Calu3 (cell line): ENCODE measurements around the gene DUSP18. TPM values are rescaled to one million over a fixed set of nuclear protein-coding genes. Genes with fewer than 3 reads are reported as not detected.

Experiments used
- BruUV-seq: library from RNA; stranded (reverse); fragments of 400-500 nt; replicated peaks from 2 replicates; lab custom pipeline; 2021; lab: Mats Ljungman, UMichigan
- CTCF ChIA-PET: fragments of 300-600 bp; sonication (Branson Sonifier 250); formaldehyde crosslinking; loops from one replicate; lab custom pipeline; 2022; ENCODE audit warnings: antibody characterized with exemption; lab: Charles Lee
- DNase-seq: peaks from one replicate; pipeline ENCODE4 v3.0.0; 2022
- H3K27ac Mint-ChIP-seq: one replicate; pipeline ENCODE4 v1.8.0; 2022; ENCODE audit warnings: mixed read lengths; ENCODE audit not compliant: unreplicated experiment
- H3K27me3 Mint-ChIP-seq: one replicate; pipeline ENCODE4 v1.8.0; 2022; ENCODE audit warnings: mixed read lengths; ENCODE audit not compliant: unreplicated experiment
- H3K36me3 Mint-ChIP-seq: one replicate; pipeline ENCODE4 v1.8.0; 2022; ENCODE audit warnings: mild to moderate bottlenecking, moderate library complexity, mixed read lengths; ENCODE audit not compliant: insufficient read depth, unreplicated experiment
- H3K4me1 Mint-ChIP-seq: one replicate; pipeline ENCODE4 v1.8.0; 2022; ENCODE audit warnings: mild to moderate bottlenecking, low read depth, mixed read lengths; ENCODE audit not compliant: unreplicated experiment
- H3K4me3 Mint-ChIP-seq: one replicate; pipeline ENCODE4 v1.8.0; 2022; ENCODE audit warnings: mild to moderate bottlenecking, low read depth, moderate library complexity, mixed read lengths; ENCODE audit not compliant: unreplicated experiment
- H3K9me3 Mint-ChIP-seq: one replicate; pipeline ENCODE4 v1.8.0; 2022; ENCODE audit warnings: low read depth, mixed read lengths; ENCODE audit not compliant: unreplicated experiment
- intact Hi-C: fragments of 100-400 bp; cut with micrococcal nuclease; formaldehyde crosslinking; loops from one replicate; pipeline ENCODE4 v1.10.0; 2022; ENCODE audit not compliant: unreplicated experiment
- total RNA-seq: library from RNA; stranded (reverse); gene quantifications from 2 replicates; pipeline ENCODE4 v1.2.3, GENCODE V29; 2022
- TF ChIP-seq, protein P1 (sequence below): fragments of 200-600 bp; IDR thresholded peaks from one replicate; pipeline ENCODE4 v1.8.0; 2022; ENCODE audit warnings: antibody characterized with exemption; ENCODE audit not compliant: unreplicated experiment

The DUSP18 gene
- total RNA-seq, 1 experiment from 2014 or later, result 11.6 TPM

DNA sequence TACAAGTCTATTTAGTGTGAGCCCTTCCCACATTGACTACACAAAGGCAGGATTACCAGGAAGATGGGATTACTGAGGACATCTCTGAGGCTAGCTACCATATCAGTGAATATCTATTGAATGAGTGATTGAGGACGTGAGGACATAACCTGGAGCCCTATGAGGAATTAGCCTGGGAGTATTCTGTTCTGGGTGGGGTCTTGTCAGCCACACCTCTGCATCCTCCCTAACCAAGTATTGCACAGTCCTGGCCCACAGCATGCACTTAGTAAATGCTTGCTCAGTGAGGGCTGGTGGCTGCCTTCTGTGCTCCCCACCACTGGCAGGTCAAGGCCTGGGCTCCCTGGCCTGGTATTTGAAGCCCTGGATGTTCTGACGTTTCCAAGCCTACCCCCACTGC is 14.8 kb downstream of the DUSP18 start:
- Mint-ChIP-seq H3K27ac (no peak overlapping the region), H3K27me3 (no peaks in the 10 kb centered on the region), H3K4me1 (peaks cover 6% of the 10 kb centered on the region), H3K9me3 (no peaks in the 10 kb centered on the region), H3K36me3 (no peaks in the 10 kb centered on the region), H3K4me3 (no peak overlapping the region)
- no TSS peak for BruUV-seq
- CTCF ChIA-PET, result interaction anchor here (0.6 kb wide), 1 partner anchor 417 kb away, joined by 3 read pairs; no protein-coding TSS in a partner anchor
- TF ChIP-seq, protein P1, sequence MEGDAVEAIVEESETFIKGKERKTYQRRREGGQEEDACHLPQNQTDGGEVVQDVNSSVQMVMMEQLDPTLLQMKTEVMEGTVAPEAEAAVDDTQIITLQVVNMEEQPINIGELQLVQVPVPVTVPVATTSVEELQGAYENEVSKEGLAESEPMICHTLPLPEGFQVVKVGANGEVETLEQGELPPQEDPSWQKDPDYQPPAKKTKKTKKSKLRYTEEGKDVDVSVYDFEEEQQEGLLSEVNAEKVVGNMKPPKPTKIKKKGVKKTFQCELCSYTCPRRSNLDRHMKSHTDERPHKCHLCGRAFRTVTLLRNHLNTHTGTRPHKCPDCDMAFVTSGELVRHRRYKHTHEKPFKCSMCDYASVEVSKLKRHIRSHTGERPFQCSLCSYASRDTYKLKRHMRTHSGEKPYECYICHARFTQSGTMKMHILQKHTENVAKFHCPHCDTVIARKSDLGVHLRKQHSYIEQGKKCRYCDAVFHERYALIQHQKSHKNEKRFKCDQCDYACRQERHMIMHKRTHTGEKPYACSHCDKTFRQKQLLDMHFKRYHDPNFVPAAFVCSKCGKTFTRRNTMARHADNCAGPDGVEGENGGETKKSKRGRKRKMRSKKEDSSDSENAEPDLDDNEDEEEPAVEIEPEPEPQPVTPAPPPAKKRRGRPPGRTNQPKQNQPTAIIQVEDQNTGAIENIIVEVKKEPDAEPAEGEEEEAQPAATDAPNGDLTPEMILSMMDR, result no peak
- intact Hi-C loops, result no loop called here
- no peak for DNase-seq

DNA sequence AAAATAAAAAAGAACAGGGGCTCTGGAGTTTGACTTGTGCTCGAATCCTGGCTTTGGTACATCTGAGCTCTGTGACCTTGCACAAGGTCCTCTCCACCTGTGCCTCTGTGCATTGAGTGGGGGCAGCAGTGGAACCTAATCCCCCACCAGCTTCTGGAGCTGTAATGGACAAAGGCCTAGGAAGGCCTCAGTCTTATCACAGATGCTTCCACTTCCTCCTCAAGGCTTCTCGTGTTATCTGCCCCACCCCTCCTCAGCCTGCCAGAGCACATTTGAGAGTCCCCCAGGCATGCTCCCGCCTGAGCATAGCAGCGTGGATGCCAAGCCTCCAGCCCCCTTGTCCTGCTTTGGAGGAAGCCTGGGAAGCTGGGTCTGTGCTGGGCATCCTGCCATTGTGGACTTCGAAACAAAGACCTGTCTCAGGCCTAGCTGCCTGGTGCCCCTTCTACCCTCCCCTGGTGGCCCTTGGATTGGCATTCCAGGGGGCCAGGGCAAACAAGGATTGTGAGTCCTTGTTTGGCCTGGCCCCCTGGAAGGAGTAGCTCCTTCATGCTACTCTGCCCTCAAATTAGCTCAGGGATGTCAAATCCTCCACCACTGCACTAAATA is 17.1 kb downstream of the DUSP18 start:
- no peaks in the 10 kb centered on the region for H3K36me3 Mint-ChIP-seq
- H3K9me3 Mint-ChIP-seq, result no peaks in the 10 kb centered on the region
- peaks cover 6% of the 10 kb centered on the region for H3K4me1 Mint-ChIP-seq
- intact Hi-C loops, result no loop called here
- CTCF ChIA-PET, result interaction anchor here (0.7 kb wide), 1 partner anchor 16 kb away, joined by 4 read pairs; no protein-coding TSS in a partner anchor
- H3K27ac Mint-ChIP-seq, result no peak overlapping the region
- H3K4me3 Mint-ChIP-seq, result no peak overlapping the region
- DNase-seq, result no peak
- BruUV-seq, result no TSS peak
- H3K27me3 Mint-ChIP-seq, result no peaks in the 10 kb centered on the region
- TF ChIP-seq, protein P1, result no peak

DNA sequence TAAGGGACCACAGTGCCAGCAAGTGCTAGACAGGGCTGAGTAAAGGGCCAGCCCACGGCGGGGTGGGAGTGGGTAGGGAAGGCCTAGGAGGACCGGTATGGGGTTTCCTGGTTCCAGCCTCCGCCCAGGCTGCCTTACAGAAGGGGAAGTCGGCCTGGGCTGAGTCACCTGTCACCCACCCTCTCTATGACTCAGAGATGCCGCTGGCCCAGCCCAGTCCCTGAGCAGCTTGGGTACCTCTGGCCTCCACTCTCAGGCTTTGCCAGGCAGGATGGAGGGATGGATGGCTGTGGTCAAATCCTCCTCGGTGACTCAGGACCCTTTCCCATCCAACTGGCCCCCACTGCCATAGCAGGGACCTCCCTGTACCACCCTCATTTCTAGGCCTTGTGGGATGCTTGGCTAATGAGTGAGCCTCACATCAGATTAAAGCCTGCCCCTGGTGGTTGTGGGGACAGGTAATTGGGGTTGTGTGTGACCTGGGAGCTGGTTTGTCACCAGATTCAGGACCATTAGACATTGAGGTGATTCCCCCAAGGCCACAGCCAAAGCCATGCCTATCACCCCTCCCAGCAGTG is 18.2 kb downstream of the DUSP18 start:
- no peaks in the 10 kb centered on the region for H3K9me3 Mint-ChIP-seq
- CTCF ChIA-PET, result interaction anchor here (0.6 to 1.9 kb wide), 7 partner anchors 11 to 106 kb away, joined by 3 to 5 read pairs (median 4); partner anchors contain the start of genes DUSP18 and SLC35E4
- peak overlapping the region; percentile 66 for H3K27ac Mint-ChIP-seq
- DNase-seq, result peak; percentile 89
- no peak overlapping the region for H3K4me3 Mint-ChIP-seq
- BruUV-seq, result no TSS peak
- H3K4me1 Mint-ChIP-seq, result peaks cover 6% of the 10 kb centered on the region
- H3K36me3 Mint-ChIP-seq, result no peaks in the 10 kb centered on the region
- intact Hi-C loops, result no loop called here
- no peaks in the 10 kb centered on the region for H3K27me3 Mint-ChIP-seq
- TF ChIP-seq, protein P1, result peak; percentile 16

DNA sequence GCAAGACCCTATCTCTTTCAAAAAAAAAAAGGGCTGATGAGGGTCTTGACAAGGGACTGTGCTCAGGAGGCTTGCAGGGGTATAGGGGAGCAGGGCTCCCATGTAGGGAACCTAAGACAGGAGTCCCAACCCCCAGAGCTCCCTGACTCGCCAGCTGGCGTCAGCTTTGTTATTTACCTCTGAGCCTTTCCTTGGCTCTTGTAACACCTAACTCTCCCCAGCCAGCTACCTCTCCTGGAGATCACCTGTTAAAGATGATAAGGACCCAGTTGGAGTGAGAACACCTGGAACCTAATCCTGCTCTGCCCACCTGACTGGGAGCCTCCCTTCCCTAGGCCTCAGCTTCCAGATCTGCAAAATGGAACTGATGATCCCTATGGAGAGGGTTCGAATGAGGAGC is 18.9 kb downstream of the DUSP18 start:
- H3K36me3 Mint-ChIP-seq, result no peaks in the 10 kb centered on the region
- H3K4me3 Mint-ChIP-seq, result no peak overlapping the region
- intact Hi-C loops, result no loop called here
- H3K27ac Mint-ChIP-seq, result peak overlapping the region; percentile 66
- CTCF ChIA-PET, result interaction anchor here (0.6 to 1.9 kb wide), 4 partner anchors 14 to 107 kb away, joined by 3 to 5 read pairs (median 4); partner anchors contain the start of gene DUSP18
- no peaks in the 10 kb centered on the region for H3K9me3 Mint-ChIP-seq
- no peak for DNase-seq
- BruUV-seq, result no TSS peak
- peaks cover 6% of the 10 kb centered on the region for H3K4me1 Mint-ChIP-seq
- H3K27me3 Mint-ChIP-seq, result no peaks in the 10 kb centered on the region
- TF ChIP-seq, protein P1, result no peak
